Keratinocyte (primary cell): ENCODE measurements around the gene ATRNL1. TPM values are rescaled to one million over a fixed set of nuclear protein-coding genes. Genes with fewer than 3 reads are reported as not detected.

Experiments used
- DNase-seq: peaks from one replicate; pipeline ENCODE4 v3.0.0-alpha.2; 2011; ENCODE audit warnings: low read depth, missing footprints, low spot score
- FAIRE-seq: peaks from 2 replicates; lab custom pipeline; 2011; peaks lifted over from hg19 to GRCh38; lab: Jason Lieb, UNC
- H2AFZ ChIP-seq: 2 replicates; pipeline ENCODE4 v1.6.0; 2012; ENCODE audit warnings: low read length, control low read depth, inconsistent platforms; ENCODE audit not compliant: control insufficient read depth
- H3K27ac ChIP-seq: 2 replicates; pipeline ENCODE4 v1.5.1; 2011; ENCODE audit warnings: low read length; ENCODE audit not compliant: control insufficient read depth, insufficient read depth
- H3K27me3 ChIP-seq: 3 replicates; pipeline ENCODE4 v1.6.0; 2011; ENCODE audit warnings: low read length; ENCODE audit not compliant: control insufficient read depth, insufficient read depth; ENCODE audit errors: extremely low read depth
- H3K36me3 ChIP-seq, 2 experiments: 2 replicates in 1 of 2; 3 replicates in 1 of 2; pipeline ENCODE4 v1.5.1; 2011; ENCODE audit warnings: low read length in 2 of 2, mild to moderate bottlenecking in 1 of 2; ENCODE audit not compliant: control insufficient read depth in 2 of 2, insufficient read depth in 2 of 2; ENCODE audit errors: extremely low read depth in 1 of 2
- H3K4me1 ChIP-seq: 3 replicates; pipeline ENCODE4 v1.5.1; 2011; ENCODE audit warnings: low read length; ENCODE audit not compliant: control insufficient read depth, insufficient read depth; ENCODE audit errors: extremely low read depth
- H3K4me2 ChIP-seq: 3 replicates; pipeline ENCODE4 v1.6.0; 2011; ENCODE audit warnings: low read depth, low read length; ENCODE audit not compliant: control insufficient read depth, insufficient read depth; ENCODE audit errors: extremely low read depth
- H3K4me3 ChIP-seq, 3 experiments: fragments of 200-600 bp in 1 of 3; sonication (generic) in 1 of 3; 2 replicates in 2 of 3; 3 replicates in 1 of 3; pipeline ENCODE4 v1.5.1; 2011 to 2016; ENCODE audit warnings: low read length in 3 of 3, mild to moderate bottlenecking in 3 of 3, control low read depth in 2 of 3, inconsistent platforms in 1 of 3, low read depth in 1 of 3, mixed read lengths in 1 of 3, mixed run types in 1 of 3, moderate library complexity in 1 of 3; ENCODE audit not compliant: control insufficient read depth in 2 of 3, insufficient read depth in 2 of 3; ENCODE audit errors: extremely low read depth in 1 of 3
- H3K79me2 ChIP-seq: 2 replicates; pipeline ENCODE4 v1.6.0; 2012; ENCODE audit warnings: low read length; ENCODE audit not compliant: control insufficient read depth, insufficient read depth
- H3K9ac ChIP-seq: 3 replicates; pipeline ENCODE4 v1.6.0; 2011; ENCODE audit warnings: low read length; ENCODE audit not compliant: control insufficient read depth, insufficient read depth; ENCODE audit errors: extremely low read depth
- H3K9me1 ChIP-seq: 3 replicates; pipeline ENCODE4 v1.6.0; 2011; ENCODE audit warnings: low read length; ENCODE audit not compliant: control insufficient read depth, insufficient read depth; ENCODE audit errors: extremely low read depth
- H3K9me3 ChIP-seq: 2 replicates; pipeline ENCODE4 v1.5.1; 2012; ENCODE audit warnings: low read depth, low read length; ENCODE audit not compliant: control insufficient read depth
- H4K20me1 ChIP-seq: 3 replicates; pipeline ENCODE4 v1.6.0; 2011; ENCODE audit warnings: low read length; ENCODE audit not compliant: control insufficient read depth, insufficient read depth; ENCODE audit errors: extremely low read depth
- EZH2 ChIP-seq: IDR thresholded peaks from one replicate; pipeline ENCODE4 v1.6.1; 2012; ENCODE audit warnings: inconsistent platforms, mild to moderate bottlenecking, low read length, moderate library complexity
- dilution Hi-C: fragments of 300-500 bp; cut with MboI; formaldehyde crosslinking; loops from one replicate; pipeline ENCODE4 v1.7.0; 2020; ENCODE audit warnings: low sequenced_read_pairs; ENCODE audit not compliant: extremely low pct_ligation_motif_present
- polyA plus RNA-seq, 5 experiments: library from polyadenylated mRNA; depleted of rRNA in 3 of 5; stranded (reverse) in 3 of 5; stranded (forward) in 1 of 5; unstranded in 1 of 5; fragments of >200 nt; gene quantifications; 1 replicate in 1 of 5; 2 replicates in 3 of 5; 3 replicates in 1 of 5; pipeline versions ENCODE4 v1.2.1 to v1.2.3, GENCODE V29; 2011 to 2012; ENCODE audit warnings: missing spikeins in 2 of 5, low read depth in 1 of 5, low replicate concordance in 1 of 5
- TF ChIP-seq, protein P1 (sequence below), 3 experiments: IDR thresholded peaks in 1 of 3; conservative IDR thresholded peaks in 1 of 3; optimal IDR thresholded peaks in 1 of 3; 2 replicates in 2 of 3; 3 replicates in 1 of 3; pipeline versions ENCODE3 to v1.5.1; 2011; ENCODE audit warnings: low read length in 3 of 3, mild to moderate bottlenecking in 3 of 3, moderate library complexity in 2 of 3, control low read depth in 1 of 3, inconsistent platforms in 1 of 3; ENCODE audit not compliant: insufficient read depth in 2 of 3; ENCODE audit errors: extremely low read depth in 1 of 3

Gene ATRNL1
- polyA plus RNA-seq, 1 donor (not counting 4 experiments of a cell fraction or from before 2014, with no cell fraction given): 0.07 TPM

GRCh38 chr10:115941361-115941771 is 848.2 kb downstream of the ATRNL1 start:
- H3K4me2 ChIP-seq: no peak overlapping the region
- DNase-seq (no peak), FAIRE-seq (no peak)
- peaks cover 30% of the 10 kb centered on the region for H3K4me1 ChIP-seq
- no peaks in the 10 kb centered on the region for H4K20me1 ChIP-seq
- H3K9me3 ChIP-seq: no peaks in the 10 kb centered on the region
- no peaks in the 10 kb centered on the region for H3K9me1 ChIP-seq
- no peaks in the 10 kb centered on the region for H3K36me3 ChIP-seq
- peak overlapping the region; percentile 61 for H2AFZ ChIP-seq
- no peak overlapping the region for H3K27ac ChIP-seq
- H3K4me3 ChIP-seq: no peak overlapping the region
- H3K27me3 ChIP-seq: no peaks in the 10 kb centered on the region
- H3K79me2 ChIP-seq: no peaks in the 10 kb centered on the region
- no peak overlapping the region for H3K9ac ChIP-seq
- dilution Hi-C loops: no loop called here
- TF ChIP-seq, protein P1, sequence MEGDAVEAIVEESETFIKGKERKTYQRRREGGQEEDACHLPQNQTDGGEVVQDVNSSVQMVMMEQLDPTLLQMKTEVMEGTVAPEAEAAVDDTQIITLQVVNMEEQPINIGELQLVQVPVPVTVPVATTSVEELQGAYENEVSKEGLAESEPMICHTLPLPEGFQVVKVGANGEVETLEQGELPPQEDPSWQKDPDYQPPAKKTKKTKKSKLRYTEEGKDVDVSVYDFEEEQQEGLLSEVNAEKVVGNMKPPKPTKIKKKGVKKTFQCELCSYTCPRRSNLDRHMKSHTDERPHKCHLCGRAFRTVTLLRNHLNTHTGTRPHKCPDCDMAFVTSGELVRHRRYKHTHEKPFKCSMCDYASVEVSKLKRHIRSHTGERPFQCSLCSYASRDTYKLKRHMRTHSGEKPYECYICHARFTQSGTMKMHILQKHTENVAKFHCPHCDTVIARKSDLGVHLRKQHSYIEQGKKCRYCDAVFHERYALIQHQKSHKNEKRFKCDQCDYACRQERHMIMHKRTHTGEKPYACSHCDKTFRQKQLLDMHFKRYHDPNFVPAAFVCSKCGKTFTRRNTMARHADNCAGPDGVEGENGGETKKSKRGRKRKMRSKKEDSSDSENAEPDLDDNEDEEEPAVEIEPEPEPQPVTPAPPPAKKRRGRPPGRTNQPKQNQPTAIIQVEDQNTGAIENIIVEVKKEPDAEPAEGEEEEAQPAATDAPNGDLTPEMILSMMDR (optimal IDR thresholded peaks at IDR 0.05 in 1 of 3, IDR thresholded peaks at IDR 0.05 in 1 of 3, conservative IDR thresholded peaks at IDR 0.05 in 1 of 3; ENCODE audit: extremely low read depth in 1 of 3, insufficient read depth in 2 of 3, low read length in 3 of 3): no peak
- TF ChIP-seq EZH2: no peak

- H3K36me3 ChIP-seq: no peaks in the 10 kb centered on the region
- peaks cover 30% of the 10 kb centered on the region for H3K4me1 ChIP-seq
- TF ChIP-seq, protein P1 (optimal IDR thresholded peaks at IDR 0.05 in 1 of 3, IDR thresholded peaks at IDR 0.05 in 1 of 3, conservative IDR thresholded peaks at IDR 0.05 in 1 of 3; ENCODE audit: extremely low read depth in 1 of 3, insufficient read depth in 2 of 3, low read length in 3 of 3): no peak
- TF ChIP-seq EZH2: no peak
- H3K9me3 ChIP-seq: no peaks in the 10 kb centered on the region
- no peaks in the 10 kb centered on the region for H3K79me2 ChIP-seq
- no peak overlapping the region for H3K4me3 ChIP-seq
- H3K27me3 ChIP-seq: no peaks in the 10 kb centered on the region
- dilution Hi-C loops: no loop called here
- H2AFZ ChIP-seq: no peak overlapping the region
- H3K9ac ChIP-seq: no peak overlapping the region
- no peak overlapping the region for H3K27ac ChIP-seq
- H3K4me2 ChIP-seq: no peak overlapping the region
- H3K9me1 ChIP-seq: no peaks in the 10 kb centered on the region
- no peaks in the 10 kb centered on the region for H4K20me1 ChIP-seq
- FAIRE-seq: peak; percentile 44
- DNase-seq: no peak
Observed at GRCh38 chr10:115942101-115942500, 848.9 kb downstream of the ATRNL1 start.
